Fibroblast of the aortic adventitia (primary cell): ENCODE data around the gene COX17. TPM values are rescaled to one million over a fixed set of nuclear protein-coding genes. Genes with fewer than 3 reads are reported as not detected.

Experiments
- DNase-seq: peaks from one replicate; pipeline ENCODE4 v3.0.0-alpha.2; 2010; ENCODE audit warnings: low read depth
- H3K4me3 ChIP-seq: 2 replicates; pipeline ENCODE4 v1.5.1; 2011; ENCODE audit warnings: low read depth, mild to moderate bottlenecking, control low read depth, low read length, moderate library complexity
- CTCF ChIP-seq: IDR thresholded peaks from 2 replicates; pipeline ENCODE4 v1.5.1; 2011; ENCODE audit warnings: mild to moderate bottlenecking, low read length, control low read depth, inconsistent platforms; ENCODE audit not compliant: insufficient read depth
- total RNA-seq: library from RNA; depleted of rRNA; stranded (reverse); fragments of >200 nt; gene quantifications from 2 replicates; pipeline ENCODE4 v1.2.3, GENCODE V29; 2012; ENCODE audit warnings: low replicate concordance

COX17 gene, protein sequence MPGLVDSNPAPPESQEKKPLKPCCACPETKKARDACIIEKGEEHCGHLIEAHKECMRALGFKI
- 17.0 and 18.0 TPM in 2 replicates for total RNA-seq

DNA sequence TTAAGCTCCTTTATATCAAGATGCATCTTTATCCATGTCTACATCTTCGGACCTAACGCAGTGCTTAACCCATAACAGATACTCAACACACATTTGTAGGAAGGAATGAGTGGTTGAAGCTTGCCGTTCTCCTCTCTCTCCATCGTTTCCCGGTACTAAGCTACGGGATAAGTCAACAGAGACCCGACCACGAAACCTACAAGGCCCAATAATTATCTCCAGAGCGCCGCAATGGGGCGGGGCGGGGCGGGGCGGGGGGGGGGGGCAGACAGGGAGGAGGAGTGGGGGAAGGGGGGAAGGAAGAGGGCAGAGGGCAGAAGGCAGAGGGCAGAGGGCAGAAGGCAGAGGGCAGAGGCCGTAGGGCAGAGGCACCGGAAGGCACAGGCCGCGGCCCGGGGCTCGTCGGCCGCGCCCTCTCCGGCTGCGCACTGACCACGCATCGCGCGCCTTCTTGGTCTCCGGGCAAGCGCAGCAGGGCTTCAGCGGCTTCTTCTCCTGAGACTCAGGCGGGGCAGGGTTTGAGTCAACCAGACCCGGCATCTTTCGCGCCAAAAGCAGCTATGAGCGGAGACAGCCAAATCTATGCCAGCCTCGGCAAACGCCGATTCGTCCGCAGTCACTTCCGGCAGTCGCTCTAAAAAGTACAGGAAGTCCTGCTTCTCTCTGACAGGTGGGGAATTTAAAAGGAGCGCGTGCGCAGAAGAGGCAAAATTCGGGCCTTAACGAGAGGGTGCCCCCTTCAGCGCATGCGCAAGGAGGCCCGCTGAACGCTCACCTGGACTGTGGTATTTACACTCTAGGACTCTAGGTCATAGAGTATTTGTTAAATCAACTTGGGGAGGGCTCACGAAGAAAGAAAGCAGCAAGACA is at the start of gene COX17:
COX17 (minus strand) TSS at position 636 of the 870 bp plus-strand sequence; CDS start at position 540, 96 bp downstream.
- peak within 1 kb of the TSS; percentile 83 for H3K4me3 ChIP-seq
- no peak for TF ChIP-seq CTCF

DNA sequence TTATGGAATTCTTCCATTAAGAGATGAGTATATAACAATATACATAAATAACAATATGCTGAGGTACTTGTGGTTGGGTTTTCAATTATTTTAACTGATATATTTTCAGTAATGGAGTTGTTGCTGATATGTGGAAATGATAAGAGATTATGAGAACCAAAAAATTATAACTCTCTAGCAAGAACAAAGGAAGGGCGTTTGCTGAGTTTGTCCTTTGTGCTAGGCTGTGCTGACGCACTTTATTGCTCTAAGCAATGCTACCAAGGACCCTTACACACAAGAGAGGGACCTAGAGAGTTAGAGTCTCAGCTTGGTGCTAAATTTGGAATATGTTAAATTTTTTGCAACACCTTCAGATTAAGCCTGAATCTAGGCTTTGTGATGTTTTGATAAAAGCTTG is 49.7 kb upstream of the COX17 start:
- no peak for DNase-seq
- H3K4me3 ChIP-seq: no peak overlapping the region
- TF ChIP-seq CTCF: no peak

More for the DNA sequence above, at the start of gene COX17:
- peak; percentile 97 for DNase-seq

GRCh38 chr3:119723022-119723421 is 45.8 kb upstream of the COX17 start:
- no peak for TF ChIP-seq CTCF
- no peak for DNase-seq
- no peak overlapping the region for H3K4me3 ChIP-seq

DNA sequence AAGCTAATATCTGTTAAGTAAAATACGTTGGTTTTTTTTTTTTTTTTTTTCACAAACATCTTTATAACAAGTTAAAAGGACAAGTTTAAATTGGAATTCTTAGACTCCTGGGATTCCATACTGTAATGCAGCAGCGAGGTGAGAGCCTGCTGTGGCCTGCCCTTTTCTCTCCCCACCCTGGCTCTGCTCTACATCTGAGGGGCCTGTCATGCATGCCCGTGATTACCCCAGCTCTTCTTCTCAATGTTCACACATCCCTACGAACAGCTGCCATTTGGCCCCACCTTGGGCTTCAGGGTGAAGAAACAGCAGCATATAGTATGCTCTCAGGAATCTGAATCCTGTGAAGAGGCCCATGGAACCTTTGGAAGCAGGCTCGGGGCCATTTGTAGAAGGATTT is 40.3 kb upstream of the COX17 start:
- no peak for DNase-seq
- TF ChIP-seq CTCF: no peak
- H3K4me3 ChIP-seq: no peak overlapping the region

DNA sequence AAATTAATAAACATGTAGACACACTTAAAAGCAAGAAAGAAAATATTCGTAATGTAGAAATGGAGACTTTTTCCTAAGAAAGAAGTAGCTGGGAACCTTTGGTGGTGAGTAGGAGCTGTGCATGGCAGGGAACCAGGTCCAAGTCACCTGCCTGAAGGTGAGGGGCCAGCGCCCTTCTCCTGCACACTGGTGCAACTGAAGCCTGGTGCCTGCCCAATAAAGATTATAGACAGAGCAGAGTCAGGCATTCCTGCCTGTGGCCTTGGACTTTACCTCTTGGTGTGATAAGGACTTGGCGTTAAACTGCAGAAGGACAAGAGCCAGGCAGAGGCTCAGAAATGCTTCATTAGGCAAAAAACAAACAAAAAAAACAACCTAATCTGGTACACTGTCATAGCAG is 39.8 kb upstream of the COX17 start:
- H3K4me3 ChIP-seq: no peak overlapping the region
- no peak for TF ChIP-seq CTCF
- no peak for DNase-seq

GRCh38 chr3:119715105-119715504 is 37.9 kb upstream of the COX17 start:
- H3K4me3 ChIP-seq: no peak overlapping the region
- TF ChIP-seq CTCF: no peak
- no peak for DNase-seq
